ENCODE data around the gene FLOT1. TPM values are rescaled to one million over a fixed set of nuclear protein-coding genes. Genes with fewer than 3 reads are reported as not detected.

The FLOT1 gene
- total and polyA plus RNA-seq, 2 donors (not counting 1 experiment from before 2014, with no cell fraction given) = 71.2 to 79.4 TPM

- 51% methylated on average over 4 of the region's 7 CpGs for WGBS (ENCODE audit: insufficient coverage)
- ChIA-PET CTCF (interaction anchor here (0.6 to 22.5 kb wide), 9 partner anchors 14 to 1020 kb away, joined by 3 to 963 read pairs (median 6); partner anchors contain the start of genes DHX16 and FLOT1), POLR2A (interaction anchor here (0.6 to 1.2 kb wide), 3 partner anchors 47 to 193 kb away, joined by 3 to 10 read pairs (median 5); no protein-coding TSS in a partner anchor)
- Histone ChIP-seq H3K4me3 (ENCODE audit: control extremely low read depth in 1 of 5, extremely low read depth in 1 of 5, insufficient read depth in 1 of 5, low read depth in 2 of 5, low read length in 4 of 5) (no peak overlapping the region), H3K9ac (ENCODE audit: low read length) (no peak overlapping the region), H3K27ac (ENCODE audit: low read length in 2 of 2) (peak overlapping the region in 1 of 2 donors; percentile 37), H3K27me3 (replicated peaks in 1 of 4; ENCODE audit: control extremely low read depth in 1 of 4, control insufficient read depth in 3 of 4, insufficient read depth in 4 of 4, low read length in 3 of 4) (no peaks in the 10 kb centered on the region), H3K4me1 (ENCODE audit: control insufficient read depth in 2 of 2, insufficient read depth in 2 of 2, low read length in 2 of 2) (peaks cover 15 to 18% of the 10 kb centered on the region in 2 donors), H2AFZ (ENCODE audit: insufficient read depth, low read depth, low read length, poor library complexity, severe bottlenecking) (no peak overlapping the region), H3K79me2 (ENCODE audit: control insufficient read depth, insufficient read depth, low read length) (peaks cover 89% of the 10 kb centered on the region), H3K4me2 (replicated peaks; ENCODE audit: low read depth, low read length, poor library complexity, severe bottlenecking) (no peak overlapping the region), H3K9me3 (ENCODE audit: control extremely low read depth in 1 of 3, control insufficient read depth in 2 of 3, insufficient read depth in 1 of 3, low read length in 2 of 3) (no peaks in the 10 kb centered on the region), H3K36me3 (replicated peaks in 1 of 2; ENCODE audit: control extremely low read depth in 1 of 2, control insufficient read depth in 1 of 2, extremely low read depth in 1 of 2, insufficient read depth in 2 of 2, low read length in 1 of 2) (peaks cover 3 to 55% of the 10 kb centered on the region in 2 experiments), H4K20me1 (ENCODE audit: control insufficient read depth, insufficient read depth, low read length, poor library complexity, severe bottlenecking) (peaks cover 35% of the 10 kb centered on the region)
- H3K9me3 Mint-ChIP-seq (ENCODE audit: insufficient read depth) = no peaks in the 10 kb centered on the region
- intact Hi-C loops (cut with micrococcal nuclease) = no loop called here
- H3K4me3 Mint-ChIP-seq = no peak overlapping the region
- DNase-seq (no peak), ATAC-seq (ENCODE audit: low read depth) (no peak)
- H3K4me1 Mint-ChIP-seq = peaks cover 36% of the 10 kb centered on the region
- no peaks in the 10 kb centered on the region for H3K27me3 Mint-ChIP-seq
- H3K27ac Mint-ChIP-seq = peak overlapping the region; percentile 50
- no peak for TF ChIP-seq CTCF (IDR thresholded peaks at IDR 0.05)
- TF ChIP-seq EZH2 (IDR thresholded peaks at IDR 0.05; ENCODE audit: borderline replicate concordance, insufficient read depth, low read depth, low read length, poor library complexity, severe bottlenecking) = no peak
These were observed 14.4 kb downstream of the FLOT1 start for GRCh38 chr6:30727920-30728553.

All from B cell (primary cell).